Measurements from ENCODE around the gene NOSIP.

GRCh38 chr19:49524812-49525455 lies 55.4 kb downstream of the NOSIP start:
- TF ChIP-seq CTCF (IDR thresholded peaks at IDR 0.05) (no peak), POLR2A (IDR thresholded peaks at IDR 0.05) (no peak)
